HG02981 (cell line): ENCODE measurements around the gene NENF.
"Not testable (repeated sequence)": the region's sequence is repeated elsewhere in the genome, so short reads cannot be mapped to it uniquely, and the experiment has no call there.

Experiments used
- ATAC-seq: cut with Tn5 transposase; IDR thresholded peaks from one replicate; pipeline ENCODE4 v1.9.1; 2021; ENCODE audit warnings: mild to moderate bottlenecking, moderate library complexity; ENCODE audit not compliant: unreplicated experiment

Gene NENF

GRCh38 chr1:212479188-212479587, 46.5 kb downstream of the NENF start:
- ATAC-seq, result no peak

- not testable (repeated sequence) for ATAC-seq
These were observed 48.2 kb downstream of the NENF start for GRCh38 chr1:212480711-212481437.

GRCh38 chr1:212481438-212481767, 48.7 kb downstream of the NENF start:
- no peak for ATAC-seq

GRCh38 chr1:212482006-212482636, 49.4 kb downstream of the NENF start:
- no peak for ATAC-seq

GRCh38 chr1:212482637-212483441, 50.1 kb downstream of the NENF start:
- no peak for ATAC-seq

- ATAC-seq, result no peak
These were observed 52.2 kb downstream of the NENF start for GRCh38 chr1:212484701-212485570.

- no peak for ATAC-seq
These were observed 52.8 kb downstream of the NENF start for GRCh38 chr1:212485571-212485912.

- ATAC-seq, result peak; percentile 42
These were observed 53.3 kb downstream of the NENF start for GRCh38 chr1:212485913-212486618.

GRCh38 chr1:212486619-212486975, 53.9 kb downstream of the NENF start:
- no peak for ATAC-seq

GRCh38 chr1:212487286-212487685, 54.6 kb downstream of the NENF start:
- ATAC-seq, result no peak

GRCh38 chr1:212487774-212488435, 55.2 kb downstream of the NENF start:
- ATAC-seq, result no peak

- peak; percentile 68 for ATAC-seq
These were observed 55.9 kb downstream of the NENF start for GRCh38 chr1:212488436-212489283.

- no peak for ATAC-seq
These were observed 56.7 kb downstream of the NENF start for GRCh38 chr1:212489284-212489859.

- ATAC-seq, result no peak
These were observed 57.6 kb downstream of the NENF start for GRCh38 chr1:212490276-212490675.

GRCh38 chr1:212491454-212491853, 58.7 kb downstream of the NENF start:
- no peak for ATAC-seq
